GM21528 (cell line): ENCODE results near the gene UROC1.

Experiments used
- ATAC-seq: cut with Tn5 transposase; IDR thresholded peaks from one replicate; pipeline ENCODE4 v1.9.1; 2021; ENCODE audit warnings: mild to moderate bottlenecking, moderate library complexity; ENCODE audit not compliant: unreplicated experiment, low FRiP score

The UROC1 gene

DNA sequence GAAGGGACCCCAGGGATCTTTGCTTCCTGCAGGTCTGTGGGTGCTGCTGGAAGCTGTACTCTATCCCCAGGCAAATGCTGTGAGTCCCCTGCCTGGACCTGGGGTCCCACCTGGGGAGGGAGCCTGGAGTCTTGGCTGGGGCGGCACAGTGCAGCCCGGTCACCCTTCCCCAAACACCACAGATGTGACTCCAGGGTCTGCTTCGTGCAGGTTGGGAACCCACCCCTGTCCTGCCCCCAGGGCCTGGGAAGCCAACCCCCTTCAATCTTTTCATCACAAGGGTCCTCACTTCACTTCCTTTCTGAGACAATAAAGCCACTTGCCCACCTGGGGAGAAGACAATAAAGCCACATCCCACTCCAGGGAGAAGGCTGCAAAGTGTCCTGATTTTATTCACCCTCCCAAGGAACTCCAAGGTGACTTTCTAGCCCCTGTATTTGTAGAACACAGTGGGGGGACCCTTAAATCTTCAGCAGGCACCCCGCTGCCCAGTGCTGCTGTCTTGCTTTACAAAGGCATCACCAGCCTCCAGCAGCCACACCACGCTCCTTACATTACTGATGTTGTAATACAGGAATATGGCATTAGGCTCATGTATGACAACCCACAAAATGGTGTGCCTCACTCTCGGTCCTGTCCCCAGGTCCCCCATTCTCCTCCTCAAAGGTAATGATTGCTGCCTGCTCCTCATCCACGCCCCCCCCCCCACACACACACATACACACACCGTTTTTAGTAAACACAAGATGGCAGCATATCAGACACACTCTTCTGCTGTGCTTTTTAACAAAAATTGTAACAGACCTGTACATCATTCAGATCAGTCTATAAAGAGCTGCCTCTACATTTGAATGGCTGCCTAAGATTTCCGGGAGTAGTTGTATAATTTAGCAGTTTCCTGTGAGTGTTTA lies 31.2 kb upstream of the UROC1 start:
- no peak for ATAC-seq

DNA sequence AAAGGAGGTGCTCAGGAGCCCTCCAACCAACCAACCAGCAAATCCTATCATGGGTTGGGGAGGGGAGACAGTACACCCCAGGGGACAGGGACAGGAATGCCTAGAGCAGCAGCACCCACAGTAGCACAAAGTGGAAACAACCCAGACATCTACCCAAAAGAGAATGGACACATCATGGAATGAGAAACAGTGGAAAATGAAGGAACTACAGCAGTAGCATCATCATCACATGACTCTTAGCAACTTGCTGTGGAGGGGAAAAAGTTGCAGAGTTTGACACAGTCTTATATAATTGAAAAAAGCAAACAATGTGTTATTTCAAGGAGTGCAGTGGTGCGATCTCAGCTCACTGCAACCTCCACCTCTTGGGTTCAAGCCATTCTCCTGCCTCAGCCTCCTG lies 30.1 kb upstream of the UROC1 start:
- ATAC-seq, result no peak

DNA sequence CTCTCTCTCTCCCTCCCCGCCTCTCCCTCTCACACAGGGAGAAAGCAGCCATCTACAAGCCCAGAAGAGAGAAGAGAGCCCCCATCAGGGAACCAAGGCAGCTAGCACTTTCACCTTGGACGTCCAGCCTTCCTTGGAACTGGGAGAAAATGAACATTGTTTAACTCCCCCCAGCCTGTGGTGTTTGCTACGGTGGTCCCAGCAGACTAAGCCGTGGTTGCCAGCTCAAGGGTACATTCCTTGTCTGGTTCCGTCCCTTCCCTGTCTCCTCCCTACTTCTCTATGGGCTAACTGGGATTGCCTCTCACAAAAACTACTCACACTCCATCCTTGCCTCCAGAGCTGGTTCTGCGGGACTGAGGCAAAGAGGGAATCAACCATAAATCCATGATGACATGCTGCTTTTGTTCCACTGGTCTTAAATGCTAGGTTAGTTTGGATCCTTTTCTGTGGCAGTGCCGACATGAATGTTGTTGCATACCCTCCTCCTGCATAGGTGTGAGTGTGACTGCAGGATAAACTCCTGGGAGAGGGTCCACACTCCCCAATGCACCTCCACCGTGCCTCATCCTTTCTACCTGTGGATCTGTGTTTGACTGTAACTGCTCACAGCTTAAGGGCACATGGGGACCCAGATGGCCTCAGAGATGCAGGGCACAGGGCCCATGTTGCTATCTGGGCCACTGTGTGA lies 29.1 kb upstream of the UROC1 start:
- ATAC-seq, result no peak

DNA sequence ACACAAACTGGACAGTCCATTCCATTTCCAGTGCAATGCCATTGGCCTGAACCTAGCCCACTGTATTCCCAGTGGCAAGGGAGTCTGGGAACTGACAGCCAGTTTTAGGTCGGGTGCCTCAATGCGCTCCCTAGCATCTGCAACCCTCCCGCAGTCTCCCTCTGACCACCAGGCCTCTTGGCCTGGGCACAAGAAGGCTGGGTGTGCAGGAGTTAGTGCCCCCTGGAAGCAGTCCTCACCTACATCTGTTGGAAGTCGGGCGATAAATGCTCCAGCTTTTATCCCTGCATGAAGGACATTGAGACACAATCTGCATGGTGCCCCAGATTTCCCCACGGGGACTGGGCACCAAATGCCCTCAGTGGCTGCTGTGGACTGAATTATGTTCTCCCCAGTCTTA lies 28.4 kb upstream of the UROC1 start:
- ATAC-seq, result no peak

DNA sequence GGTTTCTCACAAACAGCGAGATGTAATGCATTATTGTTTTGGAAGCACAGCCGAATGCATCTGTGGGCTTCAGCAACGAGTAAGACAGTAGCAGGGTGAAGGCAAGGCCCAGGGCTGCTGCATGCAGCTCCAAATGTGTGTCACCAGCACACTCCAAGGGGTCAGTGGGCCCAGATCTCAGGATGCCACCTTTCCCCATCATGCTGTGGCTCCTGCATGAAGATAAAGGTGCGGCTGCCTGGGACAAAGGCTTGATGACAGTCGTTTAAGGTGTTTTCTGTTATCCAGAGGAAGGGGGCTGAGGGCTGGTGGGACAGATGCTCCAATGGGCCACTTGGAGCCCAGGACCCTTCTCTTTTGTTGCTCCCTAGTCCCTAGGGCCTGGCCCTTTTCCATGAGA lies 28.0 kb upstream of the UROC1 start:
- no peak for ATAC-seq

DNA sequence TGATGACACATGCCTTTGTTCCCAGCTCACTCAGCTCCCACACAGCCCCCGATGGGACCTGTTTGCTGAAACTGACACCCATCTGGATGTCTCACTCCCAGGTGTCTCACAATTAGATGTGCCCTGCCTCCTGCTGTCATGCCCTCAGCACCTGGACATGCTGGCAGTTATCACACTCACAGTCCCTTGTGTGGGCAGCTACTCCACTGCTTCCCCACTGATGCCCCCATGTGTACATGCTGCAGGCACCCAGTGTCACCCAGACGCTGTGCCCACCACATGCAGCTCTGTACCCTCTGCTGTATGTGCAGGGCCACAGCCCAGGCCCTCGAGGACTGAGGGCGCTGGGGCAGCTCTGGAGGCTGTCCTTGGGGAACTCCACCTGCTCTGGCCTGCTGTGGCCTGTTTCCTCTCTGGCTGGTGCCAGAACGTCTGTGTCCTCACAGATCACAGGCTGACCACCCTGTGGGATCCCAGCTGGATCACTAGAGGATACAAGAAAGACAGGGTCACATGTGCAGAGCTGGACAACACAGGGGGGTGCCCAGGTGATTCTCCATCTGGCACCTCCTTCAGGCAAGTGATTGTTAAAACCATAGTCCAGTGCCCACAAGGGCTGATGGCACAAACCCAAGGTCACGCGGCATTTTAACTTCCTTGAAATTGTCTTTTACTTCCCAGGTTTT lies 27.2 kb upstream of the UROC1 start:
- no peak for ATAC-seq

DNA sequence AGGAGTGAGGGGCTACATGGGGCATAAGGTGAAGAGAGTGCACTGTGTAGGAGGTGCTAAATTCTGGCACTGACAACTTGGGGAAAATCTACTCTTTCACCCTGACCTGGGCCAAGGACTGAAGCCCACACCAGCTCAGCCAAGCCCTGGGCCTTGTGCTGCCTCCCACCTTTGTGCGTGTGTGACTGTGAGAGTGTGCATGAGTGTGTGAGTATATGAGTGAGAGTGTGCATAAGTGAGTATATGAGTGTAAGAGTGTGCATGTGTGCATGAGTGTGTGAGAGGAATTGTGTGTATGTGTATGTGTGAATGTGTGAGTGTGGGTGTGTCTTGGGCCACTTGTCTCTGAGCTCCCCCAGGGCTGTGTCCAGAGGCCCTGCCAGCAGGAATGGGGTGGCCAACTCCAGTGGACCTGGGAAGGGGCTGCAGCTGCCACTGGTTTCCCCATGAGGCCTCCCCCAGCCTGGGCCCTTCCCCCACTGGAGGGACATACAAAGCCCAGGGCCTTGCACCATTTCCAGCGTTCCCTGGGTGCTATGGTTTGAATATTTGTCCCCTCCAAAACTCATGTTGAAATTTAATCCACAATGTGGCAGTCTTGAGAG lies 26.0 kb upstream of the UROC1 start:
- no peak for ATAC-seq

DNA sequence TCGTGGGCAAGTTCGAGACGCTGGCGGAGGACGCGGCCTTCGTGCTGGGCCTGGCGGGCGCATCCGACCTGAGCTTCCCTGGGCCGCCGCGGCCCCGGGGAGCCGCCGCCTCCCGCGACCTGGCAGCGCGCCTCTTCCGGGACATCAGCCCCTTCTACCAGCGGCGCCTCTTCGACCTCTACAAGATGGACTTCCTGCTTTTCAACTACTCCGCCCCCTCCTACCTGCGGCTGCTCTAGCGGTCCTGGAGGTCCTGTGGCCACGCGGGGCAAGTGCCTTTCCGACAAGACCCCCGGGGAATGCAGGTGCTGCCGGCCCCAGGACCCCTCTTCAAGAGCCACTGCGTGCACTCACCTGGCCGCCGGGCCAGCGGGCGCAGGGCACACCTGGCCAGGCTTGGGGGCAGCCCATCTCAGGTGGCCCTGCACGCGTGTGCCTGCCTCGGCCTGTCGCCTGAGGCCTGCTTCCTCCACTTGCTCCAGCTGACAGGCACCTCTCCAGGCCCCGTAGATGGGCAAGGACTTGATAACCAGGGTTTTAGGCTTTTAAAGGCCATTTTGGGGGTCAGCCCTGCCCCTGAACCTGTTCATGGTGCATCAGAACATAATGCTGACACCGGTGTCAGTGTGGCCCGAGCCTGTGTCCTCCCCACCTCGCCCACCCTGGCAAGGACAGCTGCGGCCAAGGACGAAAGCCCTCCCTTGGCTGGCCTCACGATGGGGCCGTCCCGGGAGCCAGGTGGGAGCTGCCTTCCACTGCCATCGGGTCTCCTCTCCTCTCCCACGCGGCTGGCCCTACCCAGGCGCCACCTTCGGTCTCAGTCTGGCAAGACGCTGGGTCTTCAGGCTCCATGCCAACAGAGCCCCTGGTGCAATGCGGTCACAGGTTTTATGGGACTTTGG lies 25.0 kb upstream of the UROC1 start:
- no peak for ATAC-seq

DNA sequence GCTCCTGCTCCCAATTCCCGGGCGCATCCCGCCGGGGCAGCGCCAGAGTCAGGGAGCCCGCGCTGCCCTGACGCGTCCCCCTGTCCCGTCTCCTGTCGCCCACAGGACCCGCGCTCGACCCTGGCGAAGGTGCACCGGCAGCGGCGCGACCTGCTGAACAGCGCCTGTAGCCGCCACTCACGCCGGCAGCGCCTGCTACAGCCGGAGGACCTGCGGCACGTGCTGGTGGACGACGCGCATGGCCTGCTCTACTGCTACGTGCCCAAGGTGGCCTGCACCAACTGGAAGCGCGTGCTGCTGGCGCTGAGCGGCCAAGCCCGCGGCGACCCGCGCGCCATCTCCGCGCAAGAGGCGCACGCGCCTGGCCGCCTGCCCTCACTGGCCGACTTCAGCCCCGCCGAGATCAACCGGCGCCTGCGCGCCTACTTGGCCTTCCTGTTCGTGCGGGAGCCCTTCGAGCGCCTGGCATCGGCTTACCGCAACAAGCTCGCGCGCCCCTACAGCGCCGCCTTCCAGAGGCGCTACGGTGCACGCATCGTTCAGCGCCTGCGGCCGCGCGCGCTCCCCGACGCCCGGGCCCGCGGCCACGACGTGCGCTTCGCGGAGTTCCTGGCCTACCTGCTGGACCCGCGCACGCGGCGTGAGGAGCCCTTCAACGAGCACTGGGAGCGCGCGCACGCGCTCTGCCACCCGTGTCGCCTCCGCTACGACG lies 24.2 kb upstream of the UROC1 start:
- ATAC-seq, result no peak

DNA sequence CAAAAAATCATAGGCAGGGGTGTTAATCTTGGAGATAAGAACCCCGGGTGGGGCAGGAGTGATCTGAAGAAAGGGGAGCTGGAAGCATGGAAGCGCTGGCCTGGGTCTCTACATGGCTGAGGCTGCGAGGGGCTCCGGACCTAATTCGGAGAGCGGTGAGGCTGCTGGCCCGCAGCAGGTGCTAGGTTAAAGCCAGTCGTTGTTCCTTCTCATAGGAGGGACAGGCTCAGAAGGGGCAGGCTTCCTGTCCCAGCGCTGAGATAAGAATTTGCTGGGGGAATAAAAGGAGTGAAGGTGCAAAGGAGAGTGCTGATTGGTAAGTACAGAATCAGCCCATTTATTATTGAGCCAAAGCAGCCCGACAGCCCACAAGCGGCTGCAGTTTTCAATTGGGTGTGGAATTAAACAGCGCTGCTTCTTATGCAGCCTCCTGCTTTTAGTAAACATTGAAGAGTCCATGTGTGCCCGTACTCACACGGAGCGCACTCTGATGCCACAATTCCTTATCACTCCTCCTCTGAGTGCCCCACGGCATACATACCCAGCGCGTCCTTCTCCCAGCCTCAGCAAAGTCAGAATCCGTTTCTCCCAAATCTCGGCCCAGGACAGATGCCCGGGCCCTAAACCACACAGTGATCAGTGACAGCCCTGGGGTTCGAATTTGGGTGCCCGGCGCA lies 23.5 kb upstream of the UROC1 start:
- no peak for ATAC-seq

DNA sequence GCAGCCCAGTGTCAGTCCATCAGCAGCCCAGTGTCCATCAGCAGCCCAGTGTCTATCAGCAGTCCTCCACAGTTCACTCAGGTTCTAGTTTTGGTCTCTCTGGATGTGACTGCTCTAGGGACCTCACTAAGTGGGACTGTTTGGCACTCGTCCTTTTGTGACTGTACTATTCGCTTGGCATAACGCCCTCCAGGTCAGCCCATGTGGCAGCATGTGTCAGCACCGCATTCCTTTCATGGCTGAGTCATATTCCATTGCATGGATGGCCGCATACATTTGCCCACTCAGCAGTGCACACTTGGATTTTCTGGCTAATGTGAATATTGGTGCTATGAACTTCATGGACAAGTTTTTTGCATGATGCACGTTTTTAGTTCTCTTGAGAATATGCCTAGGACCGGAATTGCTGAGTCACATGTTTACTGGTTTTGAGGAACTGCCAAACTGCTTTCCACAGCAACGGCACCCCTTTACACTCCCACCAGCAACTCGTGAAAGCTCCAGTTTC lies 22.8 kb upstream of the UROC1 start:
- no peak for ATAC-seq

DNA sequence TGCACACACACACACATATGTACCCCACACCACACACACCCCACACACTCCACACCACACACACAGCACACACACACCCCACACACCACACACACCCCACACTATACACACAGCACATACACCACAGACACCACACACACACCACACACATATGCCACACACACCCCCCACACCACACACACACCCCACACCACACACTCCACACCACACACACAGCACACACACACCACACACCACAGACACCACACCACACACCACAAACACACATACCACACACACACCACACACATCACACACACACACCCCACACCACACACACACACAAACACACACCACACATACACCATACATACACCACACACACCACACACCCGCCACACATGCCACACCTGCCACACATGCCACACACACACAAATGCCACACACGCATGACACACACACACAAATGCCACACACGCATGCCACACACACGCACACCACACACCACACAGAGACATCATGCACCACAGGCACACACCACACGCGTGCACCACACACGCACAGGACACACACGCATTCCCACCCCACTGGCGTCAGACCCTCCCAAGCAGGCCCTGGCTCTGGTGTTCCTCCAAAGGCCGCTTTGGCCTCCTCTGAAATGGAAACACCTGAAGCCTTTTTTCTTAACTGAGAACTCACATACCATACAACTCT lies 22.1 kb upstream of the UROC1 start:
- no peak for ATAC-seq

DNA sequence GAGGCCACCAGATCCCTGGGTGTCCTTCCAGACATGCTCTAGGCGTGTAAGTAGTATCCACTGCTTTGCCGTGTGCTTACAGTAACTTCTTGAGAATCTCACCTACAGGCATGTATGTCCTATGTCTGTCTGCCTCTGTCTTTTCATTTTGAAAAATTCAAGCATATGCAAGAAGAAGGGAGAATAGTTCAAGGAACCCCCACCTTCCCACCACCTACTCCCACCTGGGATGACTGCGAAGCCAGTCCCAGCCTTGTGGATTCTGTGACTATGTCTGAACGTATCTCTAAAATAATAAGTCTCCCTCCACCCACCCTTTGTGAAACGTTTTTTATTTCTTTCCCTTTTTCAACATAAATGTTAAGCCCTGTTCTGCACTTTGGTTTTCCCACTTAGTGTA lies 21.4 kb upstream of the UROC1 start:
- ATAC-seq, result no peak

DNA sequence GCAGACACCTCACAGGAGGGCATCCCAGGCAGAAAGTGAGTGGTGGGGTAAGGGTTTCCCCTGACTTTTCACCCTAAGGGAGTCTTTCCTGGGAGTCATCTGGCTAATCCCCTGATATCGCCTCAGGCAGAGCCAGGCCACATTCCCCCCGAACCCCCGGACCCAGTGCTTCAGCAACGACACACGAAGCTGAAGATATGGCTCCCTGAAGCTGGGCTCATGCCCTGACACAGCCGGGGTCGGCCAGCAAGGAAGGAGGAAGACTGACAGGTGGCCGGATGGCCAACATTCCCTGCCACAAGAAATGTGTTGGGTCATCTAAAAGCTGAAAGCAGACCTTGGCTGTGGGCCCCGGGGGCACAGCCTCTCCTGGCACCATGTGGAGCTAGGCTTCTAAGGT lies 20.7 kb upstream of the UROC1 start:
- ATAC-seq, result no peak

DNA sequence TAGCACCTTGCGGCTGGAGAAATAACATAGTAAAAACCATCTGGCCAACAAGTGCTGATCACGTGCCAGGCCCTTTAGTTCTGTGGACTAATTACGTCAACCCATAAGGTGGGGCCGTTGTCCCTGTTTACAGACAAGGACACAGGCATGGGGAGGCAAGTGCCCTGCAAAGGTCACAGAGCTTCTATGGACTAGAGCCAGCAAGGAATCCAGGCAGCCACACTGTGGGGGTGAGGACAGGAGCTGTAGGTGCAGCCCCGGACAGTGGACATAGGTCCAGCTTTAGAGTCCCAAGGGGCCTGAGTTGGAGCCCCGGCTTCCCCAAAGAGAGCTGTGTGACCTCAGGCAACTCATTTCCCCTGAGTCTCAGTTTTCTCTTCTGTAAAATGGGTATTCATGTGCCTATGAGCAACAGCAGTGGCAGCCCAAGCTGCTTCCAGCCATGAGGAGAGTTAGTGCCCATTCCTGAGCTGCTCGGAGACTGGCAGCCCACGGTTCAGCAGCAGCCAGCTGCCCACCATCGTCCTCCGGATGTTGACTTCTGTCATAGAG lies 20.2 kb upstream of the UROC1 start:
- ATAC-seq, result no peak

DNA sequence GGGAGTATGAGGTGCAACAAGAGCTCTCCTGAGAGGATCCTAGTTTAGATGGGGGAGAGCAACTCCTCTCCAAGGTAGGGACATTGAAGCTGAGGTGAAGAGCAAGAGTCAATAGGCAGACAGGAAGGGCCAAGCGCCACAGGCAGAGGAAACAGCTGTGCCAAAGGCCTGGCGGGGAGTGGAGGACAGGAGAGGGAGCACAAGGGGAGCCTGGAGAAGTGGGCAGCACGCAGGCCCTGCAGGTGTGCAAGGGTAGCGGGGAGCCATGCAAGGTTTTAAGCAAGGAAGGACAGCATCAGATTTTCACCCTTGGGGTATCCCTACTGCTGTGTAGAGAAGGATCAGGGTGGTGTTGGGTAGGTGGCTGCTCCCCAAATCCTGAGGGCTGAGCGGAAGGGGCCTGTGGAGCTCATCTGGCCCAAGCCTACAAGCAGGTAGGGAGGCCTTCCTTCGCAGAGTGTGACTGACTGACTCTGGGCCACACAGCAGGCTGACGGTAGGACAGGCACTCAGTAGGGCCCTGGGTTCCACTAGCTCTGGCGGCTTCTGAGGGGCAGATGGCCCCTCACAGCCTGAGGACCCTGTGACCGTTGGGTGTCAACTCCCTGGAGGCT lies 19.6 kb upstream of the UROC1 start:
- no peak for ATAC-seq

DNA sequence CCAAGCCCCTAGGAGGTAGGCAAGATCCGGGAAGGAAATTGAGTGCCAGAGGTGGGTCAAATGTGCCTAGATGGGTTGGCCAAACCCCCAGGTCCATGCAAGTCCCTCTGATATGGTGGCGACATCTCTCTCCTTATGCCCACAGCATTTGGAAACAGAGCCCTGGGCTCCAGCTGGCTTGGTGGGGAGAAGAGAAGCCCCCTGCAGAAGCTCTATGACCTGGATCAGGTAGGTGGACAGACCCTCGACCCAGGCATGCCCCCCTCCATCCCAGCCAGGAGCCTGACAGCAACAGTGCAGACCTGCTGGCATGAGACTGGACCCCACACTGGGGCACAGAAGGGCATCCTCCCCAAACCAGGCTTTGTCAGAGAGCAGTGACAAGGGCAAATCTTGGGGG lies 18.6 kb upstream of the UROC1 start:
- ATAC-seq, result no peak
